Activated CD4-positive, alpha-beta T cell treated with anti-CD3 and anti-CD28 coated beads for 1 hour (primary cell): Measurements from ENCODE around the gene SOD1.
A peak's percentile ranks its signal among the peaks of the same experiment; 100 is the strongest.
"Not testable (repeated sequence)": the region's sequence is repeated elsewhere in the genome, so short reads cannot be mapped to it uniquely, and the experiment has no call there.

Source experiments
- DNase-seq: peaks from one replicate; pipeline ENCODE4 v3.0.0-alpha.2; 2020

SOD1 gene

DNA sequence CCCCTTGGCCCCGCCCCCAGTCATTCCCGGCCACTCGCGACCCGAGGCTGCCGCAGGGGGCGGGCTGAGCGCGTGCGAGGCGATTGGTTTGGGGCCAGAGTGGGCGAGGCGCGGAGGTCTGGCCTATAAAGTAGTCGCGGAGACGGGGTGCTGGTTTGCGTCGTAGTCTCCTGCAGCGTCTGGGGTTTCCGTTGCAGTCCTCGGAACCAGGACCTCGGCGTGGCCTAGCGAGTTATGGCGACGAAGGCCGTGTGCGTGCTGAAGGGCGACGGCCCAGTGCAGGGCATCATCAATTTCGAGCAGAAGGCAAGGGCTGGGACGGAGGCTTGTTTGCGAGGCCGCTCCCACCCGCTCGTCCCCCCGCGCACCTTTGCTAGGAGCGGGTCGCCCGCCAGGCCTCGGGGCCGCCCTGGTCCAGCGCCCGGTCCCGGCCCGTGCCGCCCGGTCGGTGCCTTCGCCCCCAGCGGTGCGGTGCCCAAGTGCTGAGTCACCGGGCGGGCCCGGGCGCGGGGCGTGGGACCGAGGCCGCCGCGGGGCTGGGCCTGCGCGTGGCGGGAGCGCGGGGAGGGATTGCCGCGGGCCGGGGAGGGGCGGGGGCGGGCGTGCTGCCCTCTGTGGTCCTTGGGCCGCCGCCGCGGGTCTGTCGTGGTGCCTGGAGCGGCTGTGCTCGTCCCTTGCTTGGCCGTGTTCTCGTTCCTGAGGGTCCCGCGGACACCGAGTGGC, at the start of gene SOD1:
TSS of gene SOD1 (plus strand) at position 158 of the 723 bp plus-strand sequence. CDS start at position 235, 77 bp downstream.
- peak; percentile 94 for DNase-seq

DNA sequence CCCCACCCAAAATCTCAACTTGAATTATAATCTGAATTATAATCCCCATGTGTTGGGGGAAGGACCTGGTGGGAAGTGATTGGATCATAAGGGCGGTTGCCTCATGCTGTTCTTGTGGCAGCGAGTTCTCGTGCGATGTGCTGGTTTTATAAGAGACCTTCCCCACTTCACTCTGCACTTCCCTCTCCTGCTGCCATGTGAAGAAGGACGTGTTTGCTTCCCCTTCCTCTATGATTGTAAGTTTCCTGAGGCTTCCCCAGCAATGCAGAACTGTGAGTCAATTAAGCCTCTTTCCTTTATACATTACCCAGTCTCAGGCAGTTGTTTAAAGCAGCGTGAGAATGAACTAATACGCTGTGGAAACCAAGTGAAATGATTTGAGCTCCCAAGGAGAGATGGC, 48.0 kb upstream of the SOD1 start:
- DNase-seq: no peak

DNA sequence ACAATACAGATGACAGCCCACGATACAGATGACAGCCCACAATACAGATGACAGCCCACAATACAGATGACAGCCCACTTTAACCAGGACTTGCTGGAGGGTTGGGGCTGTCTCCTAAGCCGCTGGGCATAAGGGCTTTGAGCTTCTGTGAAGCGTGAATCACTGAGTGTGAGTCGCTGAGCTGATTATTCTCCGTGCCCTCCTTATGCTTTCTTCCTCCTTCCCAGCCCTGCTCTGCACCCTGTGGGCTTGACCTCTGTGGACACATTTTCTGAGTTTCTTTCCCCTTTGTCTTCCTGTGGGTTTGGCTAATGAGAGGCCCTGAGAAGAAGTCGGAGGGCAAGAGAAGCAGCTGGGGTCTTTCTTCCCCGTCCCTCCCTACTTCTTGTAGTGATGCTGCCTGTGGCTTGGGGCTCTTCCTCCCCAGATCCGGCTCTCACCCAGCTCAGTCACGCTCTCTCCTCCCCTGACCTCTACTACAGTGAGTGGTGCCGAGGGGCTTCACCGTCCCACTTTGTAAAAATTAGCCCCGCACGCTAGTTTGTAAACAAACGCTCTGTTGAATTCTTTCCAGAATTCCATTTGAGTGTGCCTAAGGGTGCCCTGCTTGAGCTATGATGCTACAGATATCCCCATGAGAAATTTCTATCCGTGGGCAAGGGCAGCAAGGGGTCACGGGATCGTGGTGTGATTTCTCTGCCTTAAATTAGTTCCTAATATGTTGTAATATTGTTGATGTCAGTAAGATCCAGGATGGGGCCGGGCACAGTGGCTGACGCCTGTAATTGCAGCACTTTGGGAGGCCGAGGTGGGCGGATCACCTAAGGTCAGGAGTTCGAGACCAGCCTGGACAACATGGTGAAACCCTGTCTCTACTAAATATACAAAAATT, 46.4 kb upstream of the SOD1 start:
- DNase-seq: no peak

DNA sequence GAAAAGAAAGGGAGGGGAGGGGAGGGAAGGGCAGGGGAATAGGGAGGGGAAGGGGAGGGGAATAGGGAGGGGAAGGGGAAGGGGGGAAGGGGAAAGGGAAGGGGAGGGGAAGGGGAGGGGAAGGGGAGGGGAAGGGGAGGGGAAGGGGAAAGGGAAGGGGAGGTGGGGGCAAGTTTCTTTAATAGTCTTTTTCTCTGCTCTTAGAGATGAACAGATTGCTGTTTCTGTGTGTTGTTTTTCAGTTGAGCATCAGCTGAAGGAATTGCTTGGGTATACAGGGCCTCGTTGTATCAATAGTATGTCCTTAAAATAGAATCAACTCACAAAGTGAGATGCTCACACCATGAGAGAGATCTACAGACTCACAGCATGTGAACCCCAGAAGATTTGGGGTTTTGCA, 44.8 kb upstream of the SOD1 start:
- no peak for DNase-seq

DNA sequence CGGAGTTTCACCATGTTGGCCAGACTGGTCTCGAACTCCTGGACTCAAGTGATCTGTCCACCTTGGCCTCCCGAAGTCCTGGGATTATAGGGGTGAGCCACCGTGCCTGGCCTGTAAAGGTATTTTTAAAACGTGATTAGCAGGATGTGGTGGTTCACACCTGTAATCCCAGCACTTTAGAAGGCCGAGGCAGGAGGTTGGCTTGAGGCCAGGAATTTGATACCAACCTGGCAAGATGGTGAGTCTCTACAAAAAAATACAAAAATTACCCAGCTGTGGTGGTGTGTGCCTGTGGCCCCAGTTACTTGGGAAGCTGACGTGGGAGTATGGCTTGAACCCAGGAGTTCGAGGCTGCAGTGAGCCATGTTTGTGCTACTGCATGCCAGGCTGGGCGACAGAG, 43.3 kb upstream of the SOD1 start:
- no peak for DNase-seq

DNA sequence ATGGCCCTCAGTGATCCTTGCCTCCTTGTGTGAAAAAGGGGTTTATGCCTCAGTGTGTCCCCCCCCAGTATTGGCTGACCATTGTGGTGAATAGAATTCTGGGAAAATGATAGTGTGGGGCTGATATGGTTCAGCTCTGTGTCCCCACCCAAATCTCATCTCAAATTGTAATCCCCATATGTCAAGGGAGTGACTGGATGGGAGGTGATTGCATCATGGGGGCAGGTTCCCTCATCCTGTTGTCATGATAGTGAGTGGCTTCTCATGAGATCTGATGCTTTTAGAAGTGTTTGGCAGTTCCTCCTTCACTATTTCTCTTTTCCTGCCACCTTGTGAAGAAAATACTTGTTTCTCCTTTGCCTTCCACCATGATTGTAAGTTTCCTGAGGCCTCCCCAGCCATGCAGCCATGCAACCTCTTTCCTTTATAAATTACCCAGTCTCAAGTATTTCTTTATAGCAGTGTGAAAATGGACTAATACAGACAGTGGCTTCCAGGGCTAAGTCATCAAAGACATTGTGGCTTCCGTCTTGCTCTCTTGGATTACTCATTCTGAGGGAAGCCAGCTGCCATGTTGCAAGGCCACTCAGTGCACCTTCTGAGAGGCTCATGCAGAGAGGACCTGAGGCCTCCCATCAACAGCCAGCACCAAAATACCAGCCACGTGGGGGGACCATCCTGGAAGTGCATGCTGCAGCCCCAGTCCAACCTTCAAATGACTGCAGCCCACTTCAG, 40.6 kb upstream of the SOD1 start:
- DNase-seq: no peak

DNA sequence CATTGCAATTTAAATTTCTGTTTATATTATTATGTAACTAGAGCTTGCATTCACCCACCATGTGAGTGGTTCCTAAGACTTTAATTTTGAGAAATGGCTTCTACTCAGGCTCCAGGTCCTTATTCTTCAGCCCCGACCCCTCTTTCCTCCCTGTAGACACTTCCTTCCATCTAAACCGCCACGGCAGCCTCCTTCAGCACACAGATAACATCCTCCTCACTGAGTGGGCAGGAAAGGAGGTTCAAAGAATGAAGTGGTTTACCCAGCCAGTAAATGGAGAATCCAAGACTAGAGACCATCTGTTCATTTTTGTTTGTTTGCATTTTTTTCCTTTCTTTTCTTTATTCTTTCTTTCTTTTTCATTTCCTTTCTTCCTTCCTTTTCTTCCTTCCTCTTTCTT, 37.1 kb upstream of the SOD1 start:
- DNase-seq: no peak

DNA sequence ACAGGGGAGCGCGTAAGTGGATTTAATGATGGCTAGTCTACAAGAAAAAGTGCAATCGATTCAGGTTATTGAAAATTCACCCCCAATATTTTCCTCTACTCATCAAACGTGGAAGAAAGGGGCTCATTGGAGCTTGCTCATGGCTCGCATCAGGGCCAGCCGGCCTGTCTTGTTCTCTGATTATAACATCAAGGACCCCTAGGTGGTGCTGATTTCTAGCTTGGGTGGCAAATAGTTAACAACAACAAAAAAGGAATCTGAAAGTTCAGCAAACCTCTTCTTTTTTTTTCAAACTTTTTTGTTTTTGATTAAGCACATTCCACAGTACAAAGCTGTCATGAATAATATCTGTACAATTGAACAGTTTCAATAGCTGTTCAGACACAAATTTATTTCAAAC, 35.8 kb upstream of the SOD1 start:
- no peak for DNase-seq

DNA sequence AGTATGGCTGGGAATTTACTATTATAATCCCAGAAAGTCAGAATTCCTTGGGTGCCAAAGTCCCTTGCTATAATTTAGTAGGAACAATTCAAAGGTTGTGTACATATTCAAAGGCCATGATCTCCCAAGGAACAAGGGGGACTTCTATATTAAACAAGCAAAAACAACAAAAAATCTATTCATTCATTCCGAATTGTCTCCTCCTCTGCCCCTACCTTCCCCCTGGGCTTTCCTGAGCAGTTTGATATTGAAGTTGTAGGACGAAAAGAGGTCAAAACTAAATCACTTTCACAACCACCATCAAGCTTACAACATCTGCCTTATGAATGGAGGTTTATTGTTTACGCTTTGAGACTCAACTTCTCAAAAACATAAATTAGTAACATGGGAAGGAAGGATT, 35.3 kb upstream of the SOD1 start:
- DNase-seq: no peak

DNA sequence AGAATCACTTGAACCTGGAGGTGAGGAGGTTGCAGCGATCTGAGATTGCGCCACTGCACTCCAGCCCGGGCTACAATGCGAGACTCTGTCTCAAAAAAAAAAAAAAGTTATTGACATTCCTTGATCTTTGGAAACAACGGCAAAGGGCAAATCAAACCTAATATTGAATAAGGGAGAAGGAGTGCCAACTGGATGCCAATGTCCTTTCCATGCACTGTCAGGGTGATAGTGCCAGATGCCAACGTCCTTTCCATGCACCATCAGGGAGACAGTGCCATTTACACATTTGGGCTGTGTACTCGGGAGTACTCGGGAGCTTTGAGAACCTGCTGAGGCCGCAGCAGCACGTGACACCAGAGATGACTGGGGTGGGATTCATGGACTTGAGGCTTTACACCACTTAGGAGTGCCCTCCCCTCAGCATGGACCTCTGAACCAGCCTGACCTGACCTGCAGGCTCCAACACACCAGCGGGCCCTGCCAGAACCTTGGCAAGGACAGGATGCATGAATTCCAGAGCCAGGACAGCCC, 34.5 kb upstream of the SOD1 start:
- DNase-seq: no peak

DNA sequence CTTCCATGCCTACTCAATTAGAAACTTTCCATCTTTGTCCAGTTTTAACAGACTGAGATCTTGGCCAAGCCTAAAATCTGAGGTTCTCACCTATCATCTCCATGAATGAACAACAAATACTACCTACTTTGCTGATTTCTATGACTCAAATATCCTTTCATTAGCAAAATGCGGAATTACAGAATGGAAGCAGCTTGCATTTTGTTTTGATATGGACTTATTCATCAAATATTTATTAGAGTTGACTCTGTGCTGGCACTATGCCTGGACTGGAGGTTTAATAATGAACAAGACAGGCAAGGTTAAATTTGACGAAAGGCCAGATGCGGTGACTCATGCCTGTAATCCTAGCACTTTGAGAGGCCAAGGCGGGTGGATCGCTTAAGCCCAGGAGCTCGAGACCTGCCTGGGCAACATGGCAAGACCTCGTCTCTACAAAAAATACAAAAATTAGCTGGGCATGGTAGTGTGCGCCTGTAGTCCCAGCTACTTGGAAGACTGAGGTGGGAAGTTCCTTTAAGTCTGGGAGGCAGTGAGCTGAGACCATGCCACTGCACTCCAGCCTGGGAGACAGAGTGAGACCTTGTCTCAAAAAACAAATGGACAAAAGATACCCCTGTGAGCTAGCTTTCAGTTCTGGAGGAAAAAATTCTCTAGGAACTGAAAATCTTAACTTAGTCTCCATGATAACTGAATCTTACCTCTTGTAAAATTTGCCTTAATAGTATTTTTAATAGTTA, 29.4 kb upstream of the SOD1 start:
- DNase-seq: no peak

DNA sequence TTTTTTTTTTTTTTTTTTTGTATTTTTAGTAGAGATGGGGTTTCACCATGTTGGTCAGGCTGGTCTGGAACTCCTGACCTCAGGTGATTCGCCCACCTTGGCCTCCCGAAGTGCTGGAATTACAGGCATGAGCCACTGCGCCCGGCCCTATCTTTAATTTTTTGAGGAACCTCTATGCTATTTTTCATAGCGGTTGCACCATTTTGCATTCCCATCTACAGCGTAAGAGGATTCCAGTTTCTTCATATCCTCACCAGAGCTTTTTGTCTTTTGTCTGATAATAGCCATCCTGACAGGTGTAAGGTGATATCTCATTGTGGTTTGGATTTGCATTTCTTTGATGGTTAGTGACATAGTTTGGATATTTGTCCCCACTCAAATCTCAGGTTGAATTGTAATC, 27.6 kb upstream of the SOD1 start:
- DNase-seq: not testable (repeated sequence)

DNA sequence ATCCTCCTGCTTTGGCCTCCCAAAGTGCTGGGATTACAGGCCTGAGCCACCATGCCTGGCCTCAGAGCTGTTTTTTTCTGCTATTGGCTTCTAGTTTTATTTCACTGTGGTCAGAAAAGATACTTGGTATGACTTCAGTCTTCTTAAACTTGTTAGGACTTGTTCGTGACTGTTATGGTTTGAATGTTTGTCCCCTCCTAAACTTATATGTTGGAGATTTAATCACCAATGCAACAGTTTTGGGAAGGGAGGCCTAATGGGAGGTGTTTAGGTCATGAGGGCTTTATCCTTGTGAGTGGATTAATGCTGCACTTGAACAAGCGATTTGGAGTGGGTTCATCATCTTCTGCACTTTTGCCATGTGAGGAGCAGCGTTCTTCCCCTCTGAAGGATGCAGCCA, 24.5 kb upstream of the SOD1 start:
- DNase-seq: no peak

DNA sequence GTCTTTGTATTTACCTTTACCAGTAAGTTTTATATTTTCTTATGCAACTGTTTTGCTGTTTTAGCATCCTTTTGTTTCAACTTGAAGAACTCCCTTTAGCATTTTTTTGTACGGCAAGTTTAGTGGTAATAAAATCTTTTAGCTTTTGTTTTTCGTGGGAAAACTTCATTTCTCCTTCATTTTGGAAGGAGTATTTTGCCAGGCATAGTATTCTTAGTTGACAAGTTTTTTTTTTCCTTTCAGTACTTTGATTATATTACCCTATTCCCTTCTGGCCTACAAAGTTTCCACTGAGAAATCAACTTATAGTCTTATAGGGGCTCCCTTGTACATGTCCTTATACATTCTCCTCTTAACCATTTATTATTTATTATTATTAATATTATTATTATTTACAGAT, 22.6 kb upstream of the SOD1 start:
- no peak for DNase-seq

DNA sequence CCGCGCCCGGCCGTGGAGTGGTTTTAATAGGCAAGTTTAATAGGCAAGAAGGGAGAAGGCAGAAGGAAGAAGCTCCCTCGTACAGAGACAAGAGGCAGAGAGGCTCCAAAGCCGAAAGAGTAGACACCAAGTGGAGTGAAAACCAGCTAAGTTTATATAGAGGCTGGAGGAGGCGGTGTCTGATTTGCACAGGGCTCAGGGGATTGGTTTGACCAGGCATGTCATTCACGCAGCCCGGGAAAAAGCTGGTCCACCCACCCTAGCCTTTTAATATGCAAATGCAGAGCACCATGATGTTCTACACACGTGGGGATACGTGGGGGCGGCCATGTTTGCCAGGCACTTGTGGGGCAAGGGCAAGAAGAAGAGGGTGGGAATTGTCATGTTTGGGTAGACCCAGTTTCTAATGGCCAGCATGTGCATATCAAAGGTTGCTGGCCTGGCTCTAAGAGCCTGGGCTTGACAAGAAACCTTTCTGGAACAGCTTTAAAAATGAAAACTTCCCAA, 18.0 kb upstream of the SOD1 start:
- no peak for DNase-seq

DNA sequence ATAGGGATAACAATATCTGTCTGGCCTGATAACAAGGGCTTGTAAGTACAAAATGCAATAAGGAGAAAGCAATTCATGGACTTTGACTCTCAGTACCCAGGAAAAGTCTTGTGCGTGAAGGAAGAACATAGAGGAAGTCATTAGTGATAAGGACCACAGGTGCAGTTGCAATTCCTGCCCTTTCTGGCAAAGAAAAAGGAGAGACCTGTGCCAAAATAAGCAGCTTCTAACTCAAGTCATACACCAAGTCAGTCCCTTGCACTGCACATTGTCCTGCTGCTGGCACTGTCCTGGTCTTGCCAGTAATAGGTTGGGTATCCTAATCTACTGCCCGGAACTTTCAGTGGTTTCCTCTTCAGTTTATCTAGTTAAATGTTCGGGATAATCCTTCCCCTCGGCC, 14.8 kb upstream of the SOD1 start:
- no peak for DNase-seq

DNA sequence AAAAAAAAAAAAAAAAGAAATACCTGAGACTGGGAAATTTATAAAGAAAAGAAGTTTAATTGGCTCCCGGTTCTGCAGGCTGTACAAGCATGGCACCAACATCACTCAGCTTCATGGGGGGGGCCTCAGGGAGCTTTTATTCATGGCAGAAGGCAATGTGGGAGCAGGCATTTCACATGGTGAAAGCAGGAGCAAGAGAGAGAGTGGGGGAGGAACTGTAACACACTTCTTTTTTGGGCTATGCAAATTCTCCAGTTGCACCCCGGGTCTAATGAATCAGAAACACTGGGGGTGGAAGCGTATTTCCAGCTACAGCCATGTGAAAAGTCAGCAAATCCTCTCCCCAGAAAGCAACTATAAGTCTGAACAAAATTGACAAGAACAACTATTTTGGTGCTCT, 11.8 kb upstream of the SOD1 start:
- DNase-seq: no peak

DNA sequence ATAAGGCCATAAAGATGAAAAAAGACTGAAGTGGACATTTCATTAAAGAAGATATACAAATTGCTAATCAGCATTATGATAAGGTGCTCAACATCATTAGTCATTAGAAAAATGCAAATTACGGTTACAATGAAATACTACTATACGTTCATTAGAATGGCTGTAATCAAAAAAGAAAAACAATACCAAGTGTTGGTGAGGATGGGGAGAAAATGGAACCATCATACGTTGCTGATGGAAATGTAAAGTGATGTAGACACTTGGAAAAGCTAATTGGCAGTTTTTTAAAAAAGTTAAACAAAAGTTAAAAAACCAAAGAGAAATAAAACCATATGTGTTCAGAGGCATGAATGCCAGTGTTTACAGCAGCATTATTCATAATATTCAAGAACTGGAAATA, 8.6 kb upstream of the SOD1 start:
- DNase-seq: no peak

DNA sequence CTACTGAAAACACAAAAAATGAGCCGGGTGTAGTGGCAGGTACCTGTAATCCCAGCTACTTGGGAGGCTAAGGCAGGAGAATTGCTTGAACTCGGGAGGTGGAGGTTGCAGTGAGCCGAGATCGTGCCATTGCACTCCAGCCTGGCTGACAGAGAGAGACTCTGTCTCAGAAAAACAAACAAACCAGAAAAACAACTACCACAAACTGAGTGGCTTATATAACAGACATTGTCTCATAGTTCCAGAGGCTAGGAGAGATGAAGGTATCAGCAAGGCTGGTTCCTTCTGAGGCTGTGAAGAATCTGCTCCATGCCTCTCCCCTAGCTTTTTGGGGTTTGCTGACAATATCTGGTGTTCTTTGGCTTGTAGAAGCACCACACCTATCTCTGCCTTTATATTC, 8.0 kb upstream of the SOD1 start:
- DNase-seq: not testable (repeated sequence)

DNA sequence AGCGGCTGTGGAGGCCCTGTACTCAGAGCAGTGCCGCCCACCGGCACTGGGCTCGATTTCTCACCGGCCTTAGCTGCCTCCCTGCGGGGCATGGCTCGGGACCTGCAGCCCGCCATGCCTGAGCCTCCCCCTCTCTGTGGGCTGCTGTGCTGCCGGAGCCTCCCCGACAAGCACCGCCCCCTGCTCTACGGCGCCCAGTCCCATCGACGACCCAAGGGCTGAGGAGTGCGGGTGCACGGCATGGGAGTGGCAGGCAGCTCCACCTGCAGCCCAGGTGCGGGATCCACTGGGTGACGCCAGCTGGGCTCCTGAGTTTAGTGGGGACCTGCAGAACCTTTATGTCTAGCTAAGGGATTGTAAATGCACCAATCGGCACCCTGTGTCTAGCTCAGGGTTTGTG, 5.2 kb upstream of the SOD1 start:
- no peak for DNase-seq

DNA sequence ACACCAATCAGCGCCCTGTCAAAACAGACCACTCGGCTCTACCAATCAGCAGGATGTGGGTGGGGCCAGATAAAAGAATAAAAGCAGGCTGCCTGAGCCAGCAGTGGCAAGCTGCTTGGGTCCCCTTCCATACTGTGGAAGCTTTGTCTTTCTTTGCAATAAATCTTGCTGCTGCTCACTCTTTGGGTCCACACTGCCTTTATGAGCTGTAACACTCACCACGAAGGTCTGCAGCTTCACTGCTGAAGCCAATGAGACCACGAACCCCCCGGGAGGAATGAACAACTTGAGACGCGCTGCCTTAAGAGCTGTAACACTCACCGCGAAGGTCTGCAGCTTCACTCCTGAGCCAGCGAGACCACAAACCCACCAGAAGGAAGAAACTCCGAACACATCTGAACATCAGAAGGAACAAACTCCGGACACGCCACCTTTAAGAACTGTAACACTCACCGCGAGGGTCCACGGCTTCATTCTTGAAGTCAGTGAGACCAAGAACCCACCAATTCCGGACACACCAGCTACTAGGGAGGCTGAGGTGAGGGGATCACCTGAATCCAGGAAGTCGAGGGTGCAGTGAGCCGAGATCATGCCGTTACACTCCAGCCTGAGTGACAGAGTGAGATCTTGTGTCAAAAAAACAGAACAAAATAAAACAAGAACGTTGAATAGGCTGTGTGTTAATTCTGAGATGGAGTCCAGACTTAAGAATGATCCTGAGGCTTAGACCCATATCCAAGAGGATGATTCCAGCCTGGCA, 4.5 kb upstream of the SOD1 start:
- DNase-seq: not testable (repeated sequence)
